Body of pancreas (tissue), 4 donors: ENCODE data around the gene DDRGK1. TPM values are rescaled to one million over a fixed set of nuclear protein-coding genes. Genes with fewer than 3 reads are reported as not detected.
A peak's percentile ranks its signal among the peaks of the same experiment; 100 is the strongest.

Experiments used
- ATAC-seq: fragments of 150-250 bp; one replicate; pipeline ENCODE4 v1.9.1; 2016
- DNase-seq, 4 donors: peaks; one replicate each; pipeline ENCODE4 v3.0.0-alpha.2; 2019
- H3K27ac ChIP-seq, 4 donors: fragments of 200-600 bp; sonication (generic); 1 replicate in 3 of 4; 2 replicates in 1 of 4; pipeline versions ENCODE4 v1.5.1 to v1.6.1; 2016 to 2019; ENCODE audit warnings: mild to moderate bottlenecking in 1 of 4, mixed read lengths in 1 of 4, moderate library complexity in 1 of 4
- H3K27me3 ChIP-seq, 2 donors: fragments of 200-600 bp; sonication (generic); one replicate each; pipeline ENCODE4 v1.6.0; 2016; ENCODE audit warnings: mild to moderate bottlenecking in 1 of 2
- H3K36me3 ChIP-seq, 2 donors: fragments of 200-600 bp; sonication (generic); replicated peaks in 1 of 2; 2 replicates each; pipeline ENCODE4 v1.5.1; 2016; ENCODE audit warnings: low read depth in 2 of 2; ENCODE audit not compliant: insufficient read depth in 1 of 2
- H3K4me1 ChIP-seq: fragments of 200-600 bp; sonication (generic); one replicate; pipeline ENCODE4 v1.6.0; 2016
- H3K4me3 ChIP-seq, 2 donors: fragments of 200-600 bp; sonication (generic); 1 replicate in 1 of 2; 2 replicates in 1 of 2; pipeline ENCODE4 v1.5.1; 2016 to 2019
- H3K9me3 ChIP-seq, 3 donors: fragments of 200-600 bp; sonication (generic); 1 replicate in 2 of 3; 2 replicates in 1 of 3; pipeline ENCODE4 v1.5.1; 2016
- CTCF ChIP-seq, 7 experiments: fragments of 450-650 bp in 4 of 7; fragments of 200-600 bp in 3 of 7; sonication (generic) in 3 of 7; IDR thresholded peaks; one replicate each; pipeline ENCODE4 v1.5.1; 2016 to 2019; ENCODE audit warnings: antibody characterized with exemption in 7 of 7
- POLR2A ChIP-seq, 3 donors: fragments of 450-650 bp; IDR thresholded peaks; one replicate each; pipeline ENCODE4 v1.6.1; 2016; ENCODE audit warnings: antibody characterized with exemption in 3 of 3, mild to moderate bottlenecking in 2 of 3
- WGBS, 2 donors: methylation state at CpG; one replicate each; pipeline ENCODE4 v1.1.5; 2017; 5-methylcytosine and 5-hydroxymethylcytosine counted together
- intact Hi-C: fragments of 100-400 bp; cut with DNase I; formaldehyde crosslinking; loops from one replicate; pipeline ENCODE4 v1.15.1; 2023
- total RNA-seq, 2 donors: library from RNA; depleted of rRNA; stranded (reverse); fragments of >200 nt; gene quantifications; one replicate each; pipeline ENCODE4 v1.1.0, GENCODE V29; 2016

DDRGK1 gene
- total RNA-seq, 2 donors from 2014 or later: 64.3 to 82.8 TPM

- Histone ChIP-seq H3K27ac (no peak overlapping the region), H3K4me3 (no peak overlapping the region), H3K36me3 (no peaks in the 10 kb centered on the region), H3K27me3 (no peaks in the 10 kb centered on the region), H3K4me1 (peaks cover 51% of the 10 kb centered on the region), H3K9me3 (no peaks in the 10 kb centered on the region)
- TF ChIP-seq CTCF (IDR thresholded peaks at IDR 0.05) (no peak), POLR2A (IDR thresholded peaks at IDR 0.05) (no peak)
- intact Hi-C loops: no loop called here
- ATAC-seq (no peak), DNase-seq (no peak)
- WGBS, 2 donors: 76 to 78% methylated on average over 14 of the region's 14 CpGs
These were observed 32.9 kb downstream of the DDRGK1 start for GRCh38 chr20:3171391-3172125.

GRCh38 chr20:3168829-3169590 lies 35.5 kb downstream of the DDRGK1 start:
- 65 to 81% methylated on average over 7 of the region's 7 CpGs for WGBS, 2 donors
- peak overlapping the region; percentile 62 to 82 (median 74) for H3K27ac ChIP-seq

GRCh38 chr20:3168079-3168828 lies 36.2 kb downstream of the DDRGK1 start:
- 9 to 26% methylated on average over 9 to 38 of the region's 39 CpGs for WGBS, 2 donors
- TF ChIP-seq POLR2A (IDR thresholded peaks at IDR 0.05) (peak; percentile 40 to 59 (median 54)), CTCF (IDR thresholded peaks at IDR 0.05) (peak in 1 of 7 experiments; percentile 5)

More at GRCh38 chr20:3168829-3169590, 35.5 kb downstream of the DDRGK1 start:
- peaks cover 41% of the 10 kb centered on the region for H3K4me1 ChIP-seq
- ATAC-seq (no peak), DNase-seq (no peak)
- no peak overlapping the region for H3K4me3 ChIP-seq
- TF ChIP-seq CTCF (IDR thresholded peaks at IDR 0.05) (no peak), POLR2A (IDR thresholded peaks at IDR 0.05) (no peak)
- H3K9me3 ChIP-seq: no peaks in the 10 kb centered on the region
- H3K36me3 ChIP-seq: no peaks in the 10 kb centered on the region
- no peaks in the 10 kb centered on the region for H3K27me3 ChIP-seq
- intact Hi-C loops: no loop called here

GRCh38 chr20:3167738-3168078 lies 36.8 kb downstream of the DDRGK1 start:
- Histone ChIP-seq H3K27ac (peak overlapping the region; percentile 62 to 82 (median 74)), H3K36me3 (no peaks in the 10 kb centered on the region), H3K4me3 (peak overlapping the region; percentile 4 to 57), H3K9me3 (no peaks in the 10 kb centered on the region), H3K4me1 (peaks cover 42% of the 10 kb centered on the region), H3K27me3 (no peaks in the 10 kb centered on the region)
- intact Hi-C loops: no loop called here
- TF ChIP-seq CTCF (IDR thresholded peaks at IDR 0.05): no peak
- no peak for TF ChIP-seq POLR2A (IDR thresholded peaks at IDR 0.05)
- DNase-seq (no peak), ATAC-seq (peak; percentile 5)
- WGBS, 2 donors: 15 to 37% methylated on average over 5 to 25 of the region's 25 CpGs

More at GRCh38 chr20:3168079-3168828, 36.2 kb downstream of the DDRGK1 start:
- intact Hi-C loops: no loop called here
- Histone ChIP-seq H3K27ac (peak overlapping the region; percentile 62 to 82 (median 74)), H3K9me3 (no peaks in the 10 kb centered on the region), H3K4me3 (peak overlapping the region; percentile 4 to 57), H3K36me3 (no peaks in the 10 kb centered on the region), H3K27me3 (no peaks in the 10 kb centered on the region), H3K4me1 (peaks cover 41% of the 10 kb centered on the region)
- DNase-seq: peak; percentile 74 to 86 (median 82)
- peak; percentile 83 for ATAC-seq
